Measurements from ENCODE around the gene FUT2.

Gene FUT2

GRCh38 chr19:48696353-48697010, 711 bp downstream of the FUT2 start:
- Histone ChIP-seq H3K4me1 (ENCODE audit: control insufficient read depth in 1 of 2, insufficient read depth in 2 of 2, low read length in 2 of 2) (peaks cover 0 to 8% of the 10 kb centered on the region in 2 donors), H3K36me3 (ENCODE audit: control insufficient read depth in 1 of 2, insufficient read depth in 2 of 2, low read length in 2 of 2) (peaks cover 0 to 9% of the 10 kb centered on the region in 2 donors), H3K27me3 (ENCODE audit: control insufficient read depth in 1 of 2, insufficient read depth in 2 of 2, low read length in 2 of 2) (no peaks in the 10 kb centered on the region), H3K27ac (ENCODE audit: low read depth, low read length) (peak overlapping the region; percentile 88), H3K9me3 (ENCODE audit: control insufficient read depth in 1 of 2, low read length in 2 of 2) (no peaks in the 10 kb centered on the region), H3K9ac (ENCODE audit: low read depth in 1 of 2, low read length in 2 of 2) (peak overlapping the region; percentile 88 to 99), H3K4me3 (ENCODE audit: low read depth in 1 of 2, low read length in 2 of 2) (peak overlapping the region; percentile 71 to 96)

- Histone ChIP-seq H3K36me3 (ENCODE audit: control insufficient read depth in 1 of 2, insufficient read depth in 2 of 2, low read length in 2 of 2) (peaks cover 6 to 23% of the 10 kb centered on the region in 2 donors), H3K9me3 (ENCODE audit: control insufficient read depth in 1 of 2, low read length in 2 of 2) (no peaks in the 10 kb centered on the region), H3K9ac (ENCODE audit: low read depth in 1 of 2, low read length in 2 of 2) (peak overlapping the region; percentile 54 to 99), H3K4me3 (ENCODE audit: low read depth in 1 of 2, low read length in 2 of 2) (peak overlapping the region; percentile 36 to 96), H3K27ac (ENCODE audit: low read depth, low read length) (no peak overlapping the region), H3K4me1 (ENCODE audit: control insufficient read depth in 1 of 2, insufficient read depth in 2 of 2, low read length in 2 of 2) (peaks cover 0 to 8% of the 10 kb centered on the region in 2 donors), H3K27me3 (ENCODE audit: control insufficient read depth in 1 of 2, insufficient read depth in 2 of 2, low read length in 2 of 2) (no peaks in the 10 kb centered on the region)
Measured at GRCh38 chr19:48698046-48698445, 2.3 kb downstream of the FUT2 start.

GRCh38 chr19:48702701-48703100, 6.9 kb downstream of the FUT2 start:
- Histone ChIP-seq H3K36me3 (ENCODE audit: control insufficient read depth in 1 of 2, insufficient read depth in 2 of 2, low read length in 2 of 2) (peaks cover 11 to 42% of the 10 kb centered on the region in 2 donors), H3K27ac (ENCODE audit: low read depth, low read length) (no peak overlapping the region), H3K4me1 (ENCODE audit: control insufficient read depth in 1 of 2, insufficient read depth in 2 of 2, low read length in 2 of 2) (peaks cover 0 to 8% of the 10 kb centered on the region in 2 donors), H3K4me3 (ENCODE audit: low read depth in 1 of 2, low read length in 2 of 2) (no peak overlapping the region), H3K27me3 (ENCODE audit: control insufficient read depth in 1 of 2, insufficient read depth in 2 of 2, low read length in 2 of 2) (no peaks in the 10 kb centered on the region), H3K9me3 (ENCODE audit: control insufficient read depth in 1 of 2, low read length in 2 of 2) (no peaks in the 10 kb centered on the region), H3K9ac (ENCODE audit: low read depth in 1 of 2, low read length in 2 of 2) (no peak overlapping the region)

- Histone ChIP-seq H3K36me3 (ENCODE audit: control insufficient read depth in 1 of 2, insufficient read depth in 2 of 2, low read length in 2 of 2) (peaks cover 11 to 42% of the 10 kb centered on the region in 2 donors), H3K9ac (ENCODE audit: low read depth in 1 of 2, low read length in 2 of 2) (no peak overlapping the region), H3K4me1 (ENCODE audit: control insufficient read depth in 1 of 2, insufficient read depth in 2 of 2, low read length in 2 of 2) (peaks cover 0 to 4% of the 10 kb centered on the region in 2 donors), H3K27ac (ENCODE audit: low read depth, low read length) (no peak overlapping the region), H3K9me3 (ENCODE audit: control insufficient read depth in 1 of 2, low read length in 2 of 2) (no peaks in the 10 kb centered on the region), H3K4me3 (ENCODE audit: low read depth in 1 of 2, low read length in 2 of 2) (no peak overlapping the region), H3K27me3 (ENCODE audit: control insufficient read depth in 1 of 2, insufficient read depth in 2 of 2, low read length in 2 of 2) (no peaks in the 10 kb centered on the region)
Measured at GRCh38 chr19:48703316-48703715, 7.5 kb downstream of the FUT2 start.

- no peak overlapping the region for H3K9ac ChIP-seq (ENCODE audit: low read depth in 1 of 2, low read length in 2 of 2)
- peaks cover 11 to 41% of the 10 kb centered on the region in 2 donors for H3K36me3 ChIP-seq (ENCODE audit: control insufficient read depth in 1 of 2, insufficient read depth in 2 of 2, low read length in 2 of 2)
Measured at GRCh38 chr19:48705431-48705830, 9.7 kb downstream of the FUT2 start.

GRCh38 chr19:48708471-48708870, 12.7 kb downstream of the FUT2 start:
- Histone ChIP-seq H3K36me3 (ENCODE audit: control insufficient read depth in 1 of 2, insufficient read depth in 2 of 2, low read length in 2 of 2) (peaks cover 4 to 16% of the 10 kb centered on the region in 2 donors), H3K4me3 (ENCODE audit: low read depth in 1 of 2, low read length in 2 of 2) (no peak overlapping the region), H3K4me1 (ENCODE audit: control insufficient read depth in 1 of 2, insufficient read depth in 2 of 2, low read length in 2 of 2) (peaks cover 7 to 9% of the 10 kb centered on the region in 2 donors), H3K27me3 (ENCODE audit: control insufficient read depth in 1 of 2, insufficient read depth in 2 of 2, low read length in 2 of 2) (no peaks in the 10 kb centered on the region), H3K9ac (ENCODE audit: low read depth in 1 of 2, low read length in 2 of 2) (no peak overlapping the region), H3K27ac (ENCODE audit: low read depth, low read length) (no peak overlapping the region), H3K9me3 (ENCODE audit: control insufficient read depth in 1 of 2, low read length in 2 of 2) (peaks cover 0 to 3% of the 10 kb centered on the region in 2 donors)

More at GRCh38 chr19:48705431-48705830, 9.7 kb downstream of the FUT2 start:
- H3K9me3 ChIP-seq (ENCODE audit: control insufficient read depth in 1 of 2, low read length in 2 of 2), result no peaks in the 10 kb centered on the region
- no peak overlapping the region for H3K27ac ChIP-seq (ENCODE audit: low read depth, low read length)
- H3K4me3 ChIP-seq (ENCODE audit: low read depth in 1 of 2, low read length in 2 of 2), result no peak overlapping the region
- H3K4me1 ChIP-seq (ENCODE audit: control insufficient read depth in 1 of 2, insufficient read depth in 2 of 2, low read length in 2 of 2), result no peaks in the 10 kb centered on the region
- no peaks in the 10 kb centered on the region for H3K27me3 ChIP-seq (ENCODE audit: control insufficient read depth in 1 of 2, insufficient read depth in 2 of 2, low read length in 2 of 2)

GRCh38 chr19:48711106-48711662, 15.4 kb downstream of the FUT2 start:
- Histone ChIP-seq H3K4me3 (ENCODE audit: low read depth in 1 of 2, low read length in 2 of 2) (no peak overlapping the region), H3K27me3 (ENCODE audit: control insufficient read depth in 1 of 2, insufficient read depth in 2 of 2, low read length in 2 of 2) (no peaks in the 10 kb centered on the region), H3K9me3 (ENCODE audit: control insufficient read depth in 1 of 2, low read length in 2 of 2) (peaks cover 0 to 3% of the 10 kb centered on the region in 2 donors), H3K27ac (ENCODE audit: low read depth, low read length) (no peak overlapping the region), H3K4me1 (ENCODE audit: control insufficient read depth in 1 of 2, insufficient read depth in 2 of 2, low read length in 2 of 2) (peaks cover 21 to 26% of the 10 kb centered on the region in 2 donors), H3K9ac (ENCODE audit: low read depth in 1 of 2, low read length in 2 of 2) (no peak overlapping the region), H3K36me3 (ENCODE audit: control insufficient read depth in 1 of 2, insufficient read depth in 2 of 2, low read length in 2 of 2) (no peaks in the 10 kb centered on the region)

GRCh38 chr19:48713041-48713863, 17.5 kb downstream of the FUT2 start:
- H3K27me3 ChIP-seq (ENCODE audit: control insufficient read depth in 1 of 2, insufficient read depth in 2 of 2, low read length in 2 of 2), result no peaks in the 10 kb centered on the region
- no peaks in the 10 kb centered on the region for H3K36me3 ChIP-seq (ENCODE audit: control insufficient read depth in 1 of 2, insufficient read depth in 2 of 2, low read length in 2 of 2)
- peak overlapping the region; percentile 51 for H3K27ac ChIP-seq (ENCODE audit: low read depth, low read length)
- H3K9ac ChIP-seq (ENCODE audit: low read depth in 1 of 2, low read length in 2 of 2), result peak overlapping the region; percentile 54 to 61
- H3K9me3 ChIP-seq (ENCODE audit: control insufficient read depth in 1 of 2, low read length in 2 of 2), result peaks cover 0 to 3% of the 10 kb centered on the region in 2 donors
- H3K4me3 ChIP-seq (ENCODE audit: low read depth in 1 of 2, low read length in 2 of 2), result peak overlapping the region; percentile 75 to 86
- peaks cover 29 to 33% of the 10 kb centered on the region in 2 donors for H3K4me1 ChIP-seq (ENCODE audit: control insufficient read depth in 1 of 2, insufficient read depth in 2 of 2, low read length in 2 of 2)

- Histone ChIP-seq H3K9me3 (ENCODE audit: control insufficient read depth in 1 of 2, low read length in 2 of 2) (peaks cover 0 to 3% of the 10 kb centered on the region in 2 donors), H3K36me3 (ENCODE audit: control insufficient read depth in 1 of 2, insufficient read depth in 2 of 2, low read length in 2 of 2) (no peaks in the 10 kb centered on the region), H3K4me3 (ENCODE audit: low read depth in 1 of 2, low read length in 2 of 2) (peak overlapping the region; percentile 84 to 86), H3K4me1 (ENCODE audit: control insufficient read depth in 1 of 2, insufficient read depth in 2 of 2, low read length in 2 of 2) (peaks cover 29 to 33% of the 10 kb centered on the region in 2 donors), H3K27ac (ENCODE audit: low read depth, low read length) (peak overlapping the region; percentile 51), H3K27me3 (ENCODE audit: control insufficient read depth in 1 of 2, insufficient read depth in 2 of 2, low read length in 2 of 2) (no peaks in the 10 kb centered on the region), H3K9ac (ENCODE audit: low read depth in 1 of 2, low read length in 2 of 2) (peak overlapping the region; percentile 77 to 92)
Measured at GRCh38 chr19:48713864-48714755, 18.3 kb downstream of the FUT2 start.
